Erythroblast (primary cell): ENCODE data around the gene P2RX4.

Experiments
- DNase-seq, 2 experiments: peaks; one replicate each; lab custom pipeline; 2025; lab: John Stamatoyannopoulos, UW
- GATA1 ChIP-seq: IDR thresholded peaks from 2 replicates; pipeline ENCODE4 v1.6.1; 2011; ENCODE audit warnings: low read depth, mild to moderate bottlenecking, control low read depth, low read length, moderate library complexity
- POLR2A ChIP-seq: IDR thresholded peaks from 2 replicates; pipeline ENCODE4 v1.6.1; 2011; ENCODE audit warnings: mild to moderate bottlenecking, low read length

Gene P2RX4

DNA sequence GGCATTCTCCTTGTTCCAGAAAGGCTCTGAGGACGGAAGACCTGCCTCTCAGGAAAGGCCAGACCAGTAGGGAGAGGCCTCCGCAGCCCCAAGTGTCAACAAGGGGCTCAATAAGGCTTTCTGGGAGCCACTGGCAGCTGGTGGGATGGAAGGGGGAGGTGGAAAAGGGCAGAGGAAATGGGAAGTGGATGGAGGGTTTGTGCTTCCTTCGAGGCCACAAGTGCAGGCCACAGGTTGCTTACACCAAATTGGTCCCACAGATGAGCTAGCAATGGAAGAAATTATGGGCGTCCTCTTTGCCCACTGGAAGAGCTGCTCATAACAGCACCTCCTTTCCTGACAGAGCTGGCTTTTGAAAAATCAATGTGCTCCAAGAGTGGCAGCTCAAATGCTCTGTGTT is 28.2 kb downstream of the P2RX4 start:
- no peak for TF ChIP-seq GATA1
- no peak for TF ChIP-seq POLR2A
- DNase-seq, result no peak

DNA sequence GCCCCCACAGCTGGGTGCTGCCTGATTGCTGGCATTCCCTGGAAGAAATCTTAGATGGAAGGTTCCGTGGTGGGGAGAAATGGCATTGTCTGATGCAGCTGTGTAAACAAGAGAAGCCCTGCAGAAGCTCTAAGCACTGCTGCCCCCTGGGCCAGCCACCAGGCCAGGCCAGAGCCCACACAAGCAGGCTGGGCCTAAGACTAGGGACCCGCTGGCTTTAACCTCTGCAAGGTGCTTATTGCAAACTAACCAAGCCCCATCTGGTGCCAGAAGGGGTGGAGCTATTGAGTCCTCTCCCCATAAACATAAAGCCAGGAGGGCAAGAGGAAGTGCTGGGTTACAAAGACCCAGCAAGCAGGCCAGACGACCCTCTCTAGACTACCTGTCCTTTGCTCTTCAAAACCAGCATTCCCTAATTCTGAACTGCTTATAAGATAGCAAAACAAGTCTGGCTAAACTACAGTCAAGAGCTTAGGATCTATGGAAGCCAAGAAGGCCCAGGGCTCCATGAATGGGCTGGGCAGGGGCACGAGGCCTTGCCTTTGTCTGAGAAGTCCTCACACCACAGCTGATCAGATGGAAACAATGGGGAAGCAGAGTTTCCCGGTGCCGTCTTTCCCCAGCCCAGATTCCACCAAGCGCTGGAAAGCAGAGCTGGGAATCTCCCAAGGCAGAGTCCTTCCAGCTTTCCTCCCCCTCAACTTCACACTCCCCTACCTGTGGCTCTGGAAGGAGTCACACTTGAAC is 28.8 kb downstream of the P2RX4 start:
- no peak for TF ChIP-seq GATA1
- no peak for TF ChIP-seq POLR2A
- no peak for DNase-seq

- no peak for DNase-seq
Observed at GRCh38 chr12:121239351-121240061, 29.6 kb downstream of the P2RX4 start.

GRCh38 chr12:121240062-121240420 is 30.1 kb downstream of the P2RX4 start:
- TF ChIP-seq POLR2A (no peak), GATA1 (no peak)
- no peak for DNase-seq

More at GRCh38 chr12:121239351-121240061, 29.6 kb downstream of the P2RX4 start:
- no peak for TF ChIP-seq POLR2A
- no peak for TF ChIP-seq GATA1

DNA sequence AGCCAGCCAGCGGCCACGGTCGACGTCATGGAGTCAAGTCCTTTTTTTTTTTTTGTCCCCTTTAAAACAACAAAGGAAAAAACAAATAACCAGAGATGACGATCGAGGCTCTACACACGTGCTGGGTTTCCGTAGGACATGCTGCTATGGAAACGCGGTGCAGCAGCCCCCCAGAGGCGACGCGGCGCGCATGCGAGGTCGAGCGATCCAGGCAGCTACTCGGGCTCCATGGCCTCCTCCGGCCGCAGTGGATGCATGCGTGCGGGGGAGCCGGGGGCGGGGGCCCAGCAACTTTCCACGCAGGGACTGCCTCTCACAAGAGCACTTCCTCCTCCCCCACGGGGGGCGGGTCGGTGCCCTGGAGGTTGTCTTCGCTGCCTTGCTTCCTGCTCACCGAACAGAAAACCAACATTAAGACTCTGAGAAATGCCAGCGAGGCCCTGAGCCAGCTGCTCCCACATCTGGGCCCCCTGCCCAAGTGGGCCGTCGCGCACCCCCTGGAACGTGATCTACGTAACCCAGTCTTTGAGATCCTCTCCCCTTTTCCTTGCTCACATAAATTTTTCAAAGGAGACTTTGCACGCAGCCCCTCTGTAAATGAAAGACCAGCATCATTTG is 30.7 kb downstream of the P2RX4 start:
- TF ChIP-seq GATA1, result no peak
- no peak for TF ChIP-seq POLR2A
- no peak for DNase-seq

DNA sequence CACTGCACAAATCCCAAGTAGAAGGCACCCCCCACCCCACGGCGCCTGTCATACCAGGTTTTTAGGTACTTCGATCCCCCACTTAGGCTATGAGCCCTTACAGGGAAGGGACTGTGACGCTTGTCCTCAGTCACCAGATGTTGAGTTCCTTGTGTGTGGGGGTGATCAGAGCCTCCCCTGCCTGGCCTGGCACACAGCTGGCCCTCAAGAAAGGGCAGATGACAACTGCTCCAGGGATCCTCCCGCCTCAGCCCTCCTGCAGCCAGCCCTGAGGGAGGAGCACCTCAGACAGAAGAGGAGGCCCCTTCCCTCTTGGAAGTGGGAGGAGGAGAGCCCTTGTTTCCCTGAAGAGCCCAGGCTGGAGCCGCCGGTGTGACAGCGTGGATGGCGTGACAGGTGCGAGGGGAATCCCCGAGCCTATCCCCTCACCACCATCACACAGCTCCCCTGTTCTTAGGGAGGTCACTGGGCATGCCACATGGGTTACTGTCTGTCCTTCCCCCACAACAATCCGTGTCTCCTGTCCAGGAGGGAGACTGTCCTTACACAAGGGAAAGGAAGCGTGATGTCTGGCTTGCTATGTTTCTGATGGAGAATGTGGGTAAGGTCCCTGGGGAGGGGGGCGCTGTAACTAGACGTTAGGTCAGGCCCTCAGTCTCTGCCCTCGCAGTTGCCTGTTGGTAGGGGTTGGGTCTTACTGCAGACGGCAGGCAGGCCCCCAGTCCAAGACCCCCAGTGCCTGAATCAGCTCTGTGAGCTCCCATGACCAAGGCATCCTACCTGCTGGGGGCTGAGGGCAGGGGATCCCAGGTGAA is 31.4 kb downstream of the P2RX4 start:
- TF ChIP-seq GATA1 (no peak), POLR2A (no peak)
- no peak for DNase-seq

- no peak for DNase-seq
- no peak for TF ChIP-seq POLR2A
- TF ChIP-seq GATA1, result no peak
Observed at GRCh38 chr12:121245031-121245430, 35.1 kb downstream of the P2RX4 start.

DNA sequence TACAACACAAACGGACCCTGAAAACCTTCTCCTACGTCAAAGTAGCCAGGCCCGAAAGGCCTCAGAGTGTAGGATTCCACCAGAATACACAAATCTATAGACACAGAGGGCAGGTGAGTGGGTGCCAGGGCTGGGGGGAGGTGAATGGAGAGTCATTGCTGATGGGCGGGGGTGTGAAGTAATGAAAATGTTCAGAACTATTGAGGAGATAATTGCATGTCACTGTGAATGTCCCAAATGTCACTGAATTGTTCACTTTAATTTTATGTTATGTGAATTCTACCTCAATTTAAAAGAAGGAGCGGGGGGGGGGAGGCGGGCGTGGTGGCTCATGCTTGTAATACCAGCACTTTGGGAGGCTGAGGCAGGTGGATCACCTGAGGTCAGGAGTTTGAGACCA is 36.0 kb downstream of the P2RX4 start:
- TF ChIP-seq GATA1, result no peak
- TF ChIP-seq POLR2A, result no peak

GRCh38 chr12:121246893-121247557 is 37.1 kb downstream of the P2RX4 start:
- DNase-seq, result peak in 1 of 2 experiments; percentile 23
- no peak for TF ChIP-seq POLR2A
- TF ChIP-seq GATA1, result no peak

More for the DNA sequence above, 36.0 kb downstream of the P2RX4 start:
- DNase-seq, result no peak

GRCh38 chr12:121248622-121249021 is 38.7 kb downstream of the P2RX4 start:
- TF ChIP-seq GATA1, result no peak
- TF ChIP-seq POLR2A, result no peak
- DNase-seq, result no peak

DNA sequence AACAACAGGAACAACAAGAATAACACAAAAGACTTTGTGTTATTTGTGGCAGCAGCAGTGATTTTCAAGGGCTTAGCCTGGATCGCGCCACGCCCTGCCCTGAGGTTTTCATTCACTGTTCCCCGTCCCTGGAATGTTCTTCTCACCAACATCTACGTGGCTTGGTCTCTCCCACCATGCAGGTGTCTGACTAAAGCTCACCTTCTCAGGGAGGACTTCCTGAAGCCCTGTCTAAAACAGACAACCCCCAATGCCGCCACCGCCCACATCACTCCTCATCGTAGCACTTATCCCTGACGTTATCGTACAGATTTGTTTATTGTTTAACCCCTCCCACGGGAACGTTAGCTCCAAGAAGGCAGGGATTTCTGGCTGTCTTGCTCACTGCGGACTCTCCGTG is 40.4 kb downstream of the P2RX4 start:
- DNase-seq, result no peak
- TF ChIP-seq POLR2A (no peak), GATA1 (no peak)

DNA sequence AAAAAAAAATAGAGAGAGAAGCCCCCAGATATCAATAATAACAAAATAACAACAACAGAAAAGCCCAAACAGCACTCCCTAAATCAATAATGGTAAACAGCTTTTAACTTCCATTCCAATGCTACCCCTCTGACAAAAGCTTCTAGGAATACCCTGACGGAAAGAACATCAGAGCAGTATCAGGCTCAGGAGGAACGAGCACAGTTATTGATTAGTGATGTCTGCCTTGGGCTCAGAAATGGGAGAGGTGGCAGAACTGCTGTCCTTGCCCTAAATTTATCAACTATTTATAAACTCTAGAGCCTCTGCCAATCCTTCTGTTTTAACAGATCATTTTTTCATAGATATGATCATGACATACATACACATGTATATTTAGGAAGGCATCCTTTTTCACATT is 41.9 kb downstream of the P2RX4 start:
- no peak for TF ChIP-seq POLR2A
- TF ChIP-seq GATA1, result no peak

DNA sequence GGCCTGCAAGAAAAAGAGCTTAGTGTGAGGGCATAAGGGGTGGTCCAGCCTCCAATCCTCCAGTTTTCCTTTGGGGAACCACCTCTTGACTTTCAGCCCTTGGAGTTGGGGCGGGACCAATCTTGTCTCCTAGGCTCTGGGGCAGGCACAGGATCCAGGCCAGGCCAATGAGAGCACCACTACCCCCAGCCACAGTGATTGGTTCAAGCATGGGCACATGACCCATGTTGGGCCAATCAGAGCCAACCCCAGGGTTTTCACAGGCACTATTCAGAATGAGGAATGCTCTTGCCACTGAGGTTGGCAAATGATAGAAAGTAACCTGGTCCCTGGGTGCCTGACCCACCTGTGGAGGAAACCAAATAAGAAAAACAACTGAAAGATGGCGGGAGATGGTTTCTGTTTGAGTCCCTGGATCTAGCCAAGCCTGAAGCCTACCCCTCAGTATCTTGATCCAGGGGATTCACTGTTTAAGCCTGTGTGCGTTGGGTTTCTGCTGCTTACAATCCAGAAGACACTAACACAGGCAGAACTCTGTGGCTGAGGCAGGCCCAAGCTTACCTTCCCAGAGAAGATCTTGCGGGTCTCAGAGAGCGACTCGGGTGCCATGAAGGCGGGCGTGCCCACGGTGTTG is 42.9 kb downstream of the P2RX4 start:
- no peak for TF ChIP-seq GATA1
- no peak for TF ChIP-seq POLR2A
- no peak for DNase-seq

More for the DNA sequence above, 41.9 kb downstream of the P2RX4 start:
- no peak for DNase-seq
